ENCODE data around the gene HDGF.

DNA sequence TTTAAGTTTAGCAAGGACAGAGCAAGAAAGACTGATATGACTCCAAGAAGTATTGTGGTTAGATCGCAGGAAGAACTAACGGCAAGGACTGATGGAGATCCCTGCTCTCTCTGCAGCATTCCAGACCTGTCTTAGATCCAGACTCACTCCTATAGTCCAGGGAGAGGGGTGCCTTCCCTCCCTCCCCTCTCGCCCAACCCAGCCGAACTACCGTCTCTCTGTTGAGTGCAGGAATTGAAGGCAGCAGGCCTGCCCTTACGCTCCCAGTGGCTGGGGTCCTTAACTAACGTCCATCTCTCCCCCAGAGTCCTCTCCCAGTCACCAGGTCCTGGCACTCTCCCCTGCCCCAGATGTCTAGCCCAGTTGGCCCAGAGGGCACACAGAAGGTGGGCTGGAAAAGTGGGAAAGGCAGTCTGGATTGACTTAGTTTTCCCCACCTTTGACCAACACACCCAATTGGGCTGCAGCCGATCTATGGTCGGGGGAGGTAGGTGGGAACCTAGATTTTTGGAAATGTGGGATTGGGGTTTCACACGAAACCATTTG, 47.2 kb downstream of the HDGF start:
- TF ChIP-seq EZH2 (IDR thresholded peaks at IDR 0.05; ENCODE audit: borderline replicate concordance, low read length) = no peak
- TF ChIP-seq, protein P1, sequence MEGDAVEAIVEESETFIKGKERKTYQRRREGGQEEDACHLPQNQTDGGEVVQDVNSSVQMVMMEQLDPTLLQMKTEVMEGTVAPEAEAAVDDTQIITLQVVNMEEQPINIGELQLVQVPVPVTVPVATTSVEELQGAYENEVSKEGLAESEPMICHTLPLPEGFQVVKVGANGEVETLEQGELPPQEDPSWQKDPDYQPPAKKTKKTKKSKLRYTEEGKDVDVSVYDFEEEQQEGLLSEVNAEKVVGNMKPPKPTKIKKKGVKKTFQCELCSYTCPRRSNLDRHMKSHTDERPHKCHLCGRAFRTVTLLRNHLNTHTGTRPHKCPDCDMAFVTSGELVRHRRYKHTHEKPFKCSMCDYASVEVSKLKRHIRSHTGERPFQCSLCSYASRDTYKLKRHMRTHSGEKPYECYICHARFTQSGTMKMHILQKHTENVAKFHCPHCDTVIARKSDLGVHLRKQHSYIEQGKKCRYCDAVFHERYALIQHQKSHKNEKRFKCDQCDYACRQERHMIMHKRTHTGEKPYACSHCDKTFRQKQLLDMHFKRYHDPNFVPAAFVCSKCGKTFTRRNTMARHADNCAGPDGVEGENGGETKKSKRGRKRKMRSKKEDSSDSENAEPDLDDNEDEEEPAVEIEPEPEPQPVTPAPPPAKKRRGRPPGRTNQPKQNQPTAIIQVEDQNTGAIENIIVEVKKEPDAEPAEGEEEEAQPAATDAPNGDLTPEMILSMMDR (IDR thresholded peaks at IDR 0.05; ENCODE audit: low read length) = no peak
